ENCODE measurements around the gene GBF1. TPM values are rescaled to one million over a fixed set of nuclear protein-coding genes. Genes with fewer than 3 reads are reported as not detected.
A peak's percentile ranks its signal among the peaks of the same experiment; 100 is the strongest.

The GBF1 gene
- total and polyA plus RNA-seq, 10 of the 15 experiments (the other 5 are each of a cell fraction or from before 2014, with no cell fraction given), result 0.82 to 42.0 (median 21.8) TPM

DNA sequence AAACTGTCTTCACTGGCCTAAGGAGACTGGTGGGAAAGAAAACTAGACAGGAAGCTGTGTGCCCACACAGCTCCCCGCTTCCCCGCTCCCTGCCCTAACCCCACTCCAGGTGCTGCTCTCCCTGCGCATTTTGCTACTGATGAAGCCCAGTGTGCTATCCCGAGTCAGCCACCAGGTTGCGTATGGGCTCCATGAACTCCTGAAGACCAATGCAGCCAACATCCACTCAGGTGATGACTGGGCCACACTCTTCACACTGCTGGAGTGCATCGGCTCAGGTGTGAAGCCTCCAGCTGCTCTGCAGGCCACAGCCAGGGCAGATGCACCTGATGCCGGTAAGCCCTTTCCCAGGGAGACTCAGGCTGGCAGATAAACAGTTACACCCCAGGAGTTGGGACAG, 129.9 kb downstream of the GBF1 start:
- H4K20me1 ChIP-seq (ENCODE audit: control insufficient read depth, insufficient read depth), result no peaks in the 10 kb centered on the region; the same call in 1 of the 2 replicates
- CTCF ChIA-PET, result interaction anchor here (0.6 to 2.8 kb wide), 4 partner anchors 12 to 127 kb away, joined by 3 to 17 read pairs (median 4); partner anchors contain the start of gene ACTR1A
- no peak for FAIRE-seq
- peak; percentile 25; the same call in 2 of the 3 replicates for ATAC-seq
- H3K27me3 ChIP-seq (replicated peaks in 1 of 2; ENCODE audit: control insufficient read depth in 2 of 2, insufficient read depth in 2 of 2, low read length in 1 of 2), result no peaks in the 10 kb centered on the region
- no peaks in the 10 kb centered on the region for H3K79me2 ChIP-seq (ENCODE audit: control insufficient read depth, insufficient read depth, low read length)
- WGBS (ENCODE audit: insufficient coverage, insufficient replicate concordance, low lambda C conversion rate, missing lambda C conversion rate), result 98% methylated on average over 7 of the region's 7 CpGs
- TF ChIP-seq SMC3 (IDR thresholded peaks at IDR 0.05; ENCODE audit: borderline replicate concordance, low read length) (0 out of 2 replicates have a peak, but pooled peaks have one; percentile 15), ZZZ3 (IDR thresholded peaks at IDR 0.05; ENCODE audit: control insufficient read depth, insufficient read length, low read depth) (no peak), RAD21 (IDR thresholded peaks at IDR 0.05; ENCODE audit: insufficient read depth, low read depth, low read length) (0 out of 2 replicates have a peak, but pooled peaks have one; percentile 21), SP1 (IDR thresholded peaks at IDR 0.05; ENCODE audit: low read depth, low read length) (no peak)
- TF ChIP-seq, protein P1, sequence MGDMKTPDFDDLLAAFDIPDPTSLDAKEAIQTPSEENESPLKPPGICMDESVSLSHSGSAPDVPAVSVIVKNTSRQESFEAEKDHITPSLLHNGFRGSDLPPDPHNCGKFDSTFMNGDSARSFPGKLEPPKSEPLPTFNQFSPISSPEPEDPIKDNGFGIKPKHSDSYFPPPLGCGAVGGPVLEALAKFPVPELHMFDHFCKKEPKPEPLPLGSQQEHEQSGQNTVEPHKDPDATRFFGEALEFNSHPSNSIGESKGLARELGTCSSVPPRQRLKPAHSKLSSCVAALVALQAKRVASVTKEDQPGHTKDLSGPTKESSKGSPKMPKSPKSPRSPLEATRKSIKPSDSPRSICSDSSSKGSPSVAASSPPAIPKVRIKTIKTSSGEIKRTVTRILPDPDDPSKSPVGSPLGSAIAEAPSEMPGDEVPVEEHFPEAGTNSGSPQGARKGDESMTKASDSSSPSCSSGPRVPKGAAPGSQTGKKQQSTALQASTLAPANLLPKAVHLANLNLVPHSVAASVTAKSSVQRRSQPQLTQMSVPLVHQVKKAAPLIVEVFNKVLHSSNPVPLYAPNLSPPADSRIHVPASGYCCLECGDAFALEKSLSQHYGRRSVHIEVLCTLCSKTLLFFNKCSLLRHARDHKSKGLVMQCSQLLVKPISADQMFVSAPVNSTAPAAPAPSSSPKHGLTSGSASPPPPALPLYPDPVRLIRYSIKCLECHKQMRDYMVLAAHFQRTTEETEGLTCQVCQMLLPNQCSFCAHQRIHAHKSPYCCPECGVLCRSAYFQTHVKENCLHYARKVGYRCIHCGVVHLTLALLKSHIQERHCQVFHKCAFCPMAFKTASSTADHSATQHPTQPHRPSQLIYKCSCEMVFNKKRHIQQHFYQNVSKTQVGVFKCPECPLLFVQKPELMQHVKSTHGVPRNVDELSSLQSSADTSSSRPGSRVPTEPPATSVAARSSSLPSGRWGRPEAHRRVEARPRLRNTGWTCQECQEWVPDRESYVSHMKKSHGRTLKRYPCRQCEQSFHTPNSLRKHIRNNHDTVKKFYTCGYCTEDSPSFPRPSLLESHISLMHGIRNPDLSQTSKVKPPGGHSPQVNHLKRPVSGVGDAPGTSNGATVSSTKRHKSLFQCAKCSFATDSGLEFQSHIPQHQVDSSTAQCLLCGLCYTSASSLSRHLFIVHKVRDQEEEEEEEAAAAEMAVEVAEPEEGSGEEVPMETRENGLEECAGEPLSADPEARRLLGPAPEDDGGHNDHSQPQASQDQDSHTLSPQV (IDR thresholded peaks at IDR 0.05), result no peak
- TF ChIP-seq, protein P2, sequence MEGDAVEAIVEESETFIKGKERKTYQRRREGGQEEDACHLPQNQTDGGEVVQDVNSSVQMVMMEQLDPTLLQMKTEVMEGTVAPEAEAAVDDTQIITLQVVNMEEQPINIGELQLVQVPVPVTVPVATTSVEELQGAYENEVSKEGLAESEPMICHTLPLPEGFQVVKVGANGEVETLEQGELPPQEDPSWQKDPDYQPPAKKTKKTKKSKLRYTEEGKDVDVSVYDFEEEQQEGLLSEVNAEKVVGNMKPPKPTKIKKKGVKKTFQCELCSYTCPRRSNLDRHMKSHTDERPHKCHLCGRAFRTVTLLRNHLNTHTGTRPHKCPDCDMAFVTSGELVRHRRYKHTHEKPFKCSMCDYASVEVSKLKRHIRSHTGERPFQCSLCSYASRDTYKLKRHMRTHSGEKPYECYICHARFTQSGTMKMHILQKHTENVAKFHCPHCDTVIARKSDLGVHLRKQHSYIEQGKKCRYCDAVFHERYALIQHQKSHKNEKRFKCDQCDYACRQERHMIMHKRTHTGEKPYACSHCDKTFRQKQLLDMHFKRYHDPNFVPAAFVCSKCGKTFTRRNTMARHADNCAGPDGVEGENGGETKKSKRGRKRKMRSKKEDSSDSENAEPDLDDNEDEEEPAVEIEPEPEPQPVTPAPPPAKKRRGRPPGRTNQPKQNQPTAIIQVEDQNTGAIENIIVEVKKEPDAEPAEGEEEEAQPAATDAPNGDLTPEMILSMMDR (IDR thresholded peaks at IDR 0.05 in 2 of 3, conservative IDR thresholded peaks at IDR 0.05 in 1 of 3; ENCODE audit: control insufficient read depth in 2 of 3, extremely low read depth in 1 of 3, insufficient read depth in 1 of 3, low read depth in 3 of 3, low read length in 3 of 3), result peak in 2 of 3 experiments; percentile 5 to 9; a peak in 1 of 6 replicates
- TF ChIP-seq, protein P3, sequence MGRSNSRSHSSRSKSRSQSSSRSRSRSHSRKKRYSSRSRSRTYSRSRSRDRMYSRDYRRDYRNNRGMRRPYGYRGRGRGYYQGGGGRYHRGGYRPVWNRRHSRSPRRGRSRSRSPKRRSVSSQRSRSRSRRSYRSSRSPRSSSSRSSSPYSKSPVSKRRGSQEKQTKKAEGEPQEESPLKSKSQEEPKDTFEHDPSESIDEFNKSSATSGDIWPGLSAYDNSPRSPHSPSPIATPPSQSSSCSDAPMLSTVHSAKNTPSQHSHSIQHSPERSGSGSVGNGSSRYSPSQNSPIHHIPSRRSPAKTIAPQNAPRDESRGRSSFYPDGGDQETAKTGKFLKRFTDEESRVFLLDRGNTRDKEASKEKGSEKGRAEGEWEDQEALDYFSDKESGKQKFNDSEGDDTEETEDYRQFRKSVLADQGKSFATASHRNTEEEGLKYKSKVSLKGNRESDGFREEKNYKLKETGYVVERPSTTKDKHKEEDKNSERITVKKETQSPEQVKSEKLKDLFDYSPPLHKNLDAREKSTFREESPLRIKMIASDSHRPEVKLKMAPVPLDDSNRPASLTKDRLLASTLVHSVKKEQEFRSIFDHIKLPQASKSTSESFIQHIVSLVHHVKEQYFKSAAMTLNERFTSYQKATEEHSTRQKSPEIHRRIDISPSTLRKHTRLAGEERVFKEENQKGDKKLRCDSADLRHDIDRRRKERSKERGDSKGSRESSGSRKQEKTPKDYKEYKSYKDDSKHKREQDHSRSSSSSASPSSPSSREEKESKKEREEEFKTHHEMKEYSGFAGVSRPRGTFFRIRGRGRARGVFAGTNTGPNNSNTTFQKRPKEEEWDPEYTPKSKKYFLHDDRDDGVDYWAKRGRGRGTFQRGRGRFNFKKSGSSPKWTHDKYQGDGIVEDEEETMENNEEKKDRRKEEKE (IDR thresholded peaks at IDR 0.05), result no peak
- peaks cover 23 to 24% of the 10 kb centered on the region in 2 experiments for H3K36me3 ChIP-seq (ENCODE audit: control insufficient read depth in 2 of 2, insufficient read depth in 2 of 2, low read length in 1 of 2)
- H3K4me1 ChIP-seq (ENCODE audit: control insufficient read depth, insufficient read depth, low read length), result no peaks in the 10 kb centered on the region
- H3K4me2 ChIP-seq (ENCODE audit: control insufficient read depth, insufficient read depth), result no peak overlapping the region
- BruUV-seq (replicated peaks), result no TSS peak
- H3K9me3 ChIP-seq (replicated peaks; ENCODE audit: control insufficient read depth, insufficient read depth, low read length), result no peaks in the 10 kb centered on the region; the same call in 2 of the 3 replicates
- RAD21 ChIA-PET (ENCODE audit: unreplicated experiment), result interaction anchor here (0.9 to 1.1 kb wide), 2 partner anchors 104 to 144 kb away, joined by 3 read pairs; no protein-coding TSS in a partner anchor
- intact Hi-C loops (cut with micrococcal nuclease; ENCODE audit: unreplicated experiment) (no loop called here), in situ Hi-C loops (cut with MboI) (no loop called here)
- no peak overlapping the region for H3K27ac ChIP-seq (ENCODE audit: control insufficient read depth, insufficient read depth)
- POLR2A ChIA-PET, result no interaction called here
- H3K9ac ChIP-seq (ENCODE audit: control insufficient read depth, insufficient read depth, low read length), result no peak overlapping the region
- SMC1A ChIA-PET (ENCODE audit: uncharacterized antibody, unreplicated experiment), result no interaction called here
- no peak for DNase-seq (ENCODE audit: low read depth, low spot score)
- H3K4me3 ChIP-seq, result no peak overlapping the region
- no peak overlapping the region for H2AFZ ChIP-seq (ENCODE audit: control insufficient read depth, low read depth, low read length)

All from GM12878 (cell line).